CD4-positive, alpha-beta T cell treated with Interleukin-15 for 4 hours (primary cell): ENCODE data around the gene CECR2.
"Not testable (repeated sequence)": the region's sequence is repeated elsewhere in the genome, so short reads cannot be mapped to it uniquely, and the experiment has no call there.

Experiments
- DNase-seq: peaks from one replicate; pipeline ENCODE4 v3.0.0-alpha.2; 2020; ENCODE audit warnings: low spot score

CECR2 gene

GRCh38 chr22:17514084-17514483 is 144.8 kb downstream of the CECR2 start:
- DNase-seq, result no peak

- DNase-seq, result no peak
These were observed 149.1 kb downstream of the CECR2 start for GRCh38 chr22:17518406-17518805.

GRCh38 chr22:17521971-17522370 is 152.7 kb downstream of the CECR2 start:
- not testable (repeated sequence) for DNase-seq

GRCh38 chr22:17523925-17524324 is 154.7 kb downstream of the CECR2 start:
- DNase-seq, result no peak

DNA sequence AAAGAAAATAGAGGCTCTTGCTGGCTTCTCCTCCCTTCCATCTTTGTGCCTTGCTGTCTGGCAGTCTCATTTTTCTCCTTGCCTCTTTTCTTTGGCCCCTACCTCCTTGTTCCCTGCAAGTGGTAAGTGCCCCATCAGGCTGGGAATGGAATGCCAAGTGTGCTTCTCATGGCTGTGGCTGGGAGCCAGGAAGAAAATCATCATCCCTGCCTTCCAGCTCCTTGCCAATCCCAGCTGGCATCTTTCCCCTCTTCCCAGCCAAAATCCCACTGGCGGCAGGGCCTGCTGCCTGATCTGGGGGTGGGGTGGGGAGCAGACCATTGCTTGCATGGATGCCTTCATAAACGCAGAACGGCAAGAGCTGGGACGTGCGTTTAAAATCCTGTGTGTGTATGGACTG is 167.0 kb downstream of the CECR2 start:
- DNase-seq, result no peak

- DNase-seq, result no peak
These were observed 167.9 kb downstream of the CECR2 start for GRCh38 chr22:17537155-17537554.

DNA sequence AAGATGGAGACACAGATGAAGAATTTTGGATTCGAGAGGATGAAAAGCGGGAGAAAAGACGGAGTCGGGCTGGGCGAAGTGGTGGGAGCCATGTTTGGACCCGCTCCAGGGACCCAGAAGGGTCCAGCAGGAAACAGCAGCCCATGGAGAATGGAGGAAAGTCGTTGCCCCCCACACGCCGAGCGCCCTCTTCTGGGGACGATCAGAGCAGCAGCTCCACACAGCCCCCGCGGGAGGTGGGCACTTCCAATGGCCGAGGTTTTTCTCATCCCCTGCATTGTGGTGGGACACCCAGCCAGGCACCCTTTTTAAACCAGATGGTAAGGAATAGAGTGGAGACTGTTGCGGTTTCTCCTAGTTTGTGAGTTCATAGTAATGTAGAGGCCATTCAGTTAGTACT is 171.2 kb downstream of the CECR2 start:
- DNase-seq, result no peak

GRCh38 chr22:17541476-17541875 is 172.2 kb downstream of the CECR2 start:
- DNase-seq, result no peak

- no peak for DNase-seq
These were observed 173.2 kb downstream of the CECR2 start for GRCh38 chr22:17542452-17542851.

DNA sequence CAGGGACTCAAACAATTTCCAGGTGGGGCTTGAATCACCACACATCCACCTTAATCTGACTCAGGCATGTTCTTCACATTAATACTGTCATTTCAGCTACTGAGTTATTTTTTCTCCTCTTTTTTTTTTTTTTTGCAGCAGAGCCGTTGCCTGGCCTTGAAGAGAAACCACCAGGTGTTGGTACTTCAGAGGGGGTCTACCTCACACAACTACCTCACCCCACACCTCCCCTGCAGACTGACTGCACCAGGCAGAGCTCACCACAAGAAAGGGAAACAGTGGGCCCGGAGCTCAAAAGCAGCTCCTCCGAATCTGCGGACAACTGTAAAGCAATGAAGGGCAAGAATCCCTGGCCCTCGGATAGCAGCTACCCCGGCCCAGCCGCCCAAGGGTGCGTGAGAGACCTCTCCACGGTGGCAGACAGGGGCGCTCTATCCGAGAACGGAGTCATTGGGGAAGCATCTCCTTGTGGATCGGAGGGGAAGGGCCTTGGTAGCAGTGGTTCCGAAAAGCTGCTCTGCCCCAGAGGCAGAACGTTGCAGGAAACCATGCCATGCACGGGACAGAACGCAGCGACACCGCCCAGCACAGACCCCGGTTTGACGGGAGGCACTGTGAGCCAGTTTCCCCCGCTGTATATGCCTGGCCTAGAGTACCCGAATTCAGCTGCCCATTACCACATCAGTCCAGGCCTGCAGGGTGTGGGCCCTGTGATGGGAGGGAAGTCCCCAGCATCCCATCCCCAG is 178.9 kb downstream of the CECR2 start:
- no peak for DNase-seq

- DNase-seq, result no peak
These were observed 179.4 kb downstream of the CECR2 start for GRCh38 chr22:17548756-17549035.

GRCh38 chr22:17549183-17549582 is 179.9 kb downstream of the CECR2 start:
- DNase-seq, result no peak

- DNase-seq, result no peak
These were observed 180.4 kb downstream of the CECR2 start for GRCh38 chr22:17549655-17550054.

DNA sequence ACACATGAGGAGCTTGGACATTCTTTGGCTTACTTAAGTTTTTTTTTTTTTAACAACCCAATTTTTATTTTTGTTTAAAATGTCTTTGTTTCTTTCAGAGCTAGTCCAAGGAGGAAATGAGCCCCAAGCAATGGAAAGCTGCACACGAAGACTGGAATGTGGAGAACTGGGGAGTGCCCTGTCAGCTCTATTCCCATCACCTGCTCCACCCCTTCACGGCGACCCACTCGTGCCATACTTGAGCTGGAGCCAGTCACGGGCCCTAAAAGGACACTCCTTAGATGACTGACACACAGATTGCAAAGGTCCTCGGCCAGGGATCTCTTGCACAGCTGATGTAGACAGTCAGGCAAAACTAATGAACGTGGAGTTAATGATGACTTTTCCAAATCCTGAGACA is 183.5 kb downstream of the CECR2 start:
- DNase-seq, result no peak

GRCh38 chr22:17554814-17555213 is 185.6 kb downstream of the CECR2 start:
- DNase-seq, result no peak

- DNase-seq, result no peak
These were observed 189.9 kb downstream of the CECR2 start for GRCh38 chr22:17559188-17559587.

DNA sequence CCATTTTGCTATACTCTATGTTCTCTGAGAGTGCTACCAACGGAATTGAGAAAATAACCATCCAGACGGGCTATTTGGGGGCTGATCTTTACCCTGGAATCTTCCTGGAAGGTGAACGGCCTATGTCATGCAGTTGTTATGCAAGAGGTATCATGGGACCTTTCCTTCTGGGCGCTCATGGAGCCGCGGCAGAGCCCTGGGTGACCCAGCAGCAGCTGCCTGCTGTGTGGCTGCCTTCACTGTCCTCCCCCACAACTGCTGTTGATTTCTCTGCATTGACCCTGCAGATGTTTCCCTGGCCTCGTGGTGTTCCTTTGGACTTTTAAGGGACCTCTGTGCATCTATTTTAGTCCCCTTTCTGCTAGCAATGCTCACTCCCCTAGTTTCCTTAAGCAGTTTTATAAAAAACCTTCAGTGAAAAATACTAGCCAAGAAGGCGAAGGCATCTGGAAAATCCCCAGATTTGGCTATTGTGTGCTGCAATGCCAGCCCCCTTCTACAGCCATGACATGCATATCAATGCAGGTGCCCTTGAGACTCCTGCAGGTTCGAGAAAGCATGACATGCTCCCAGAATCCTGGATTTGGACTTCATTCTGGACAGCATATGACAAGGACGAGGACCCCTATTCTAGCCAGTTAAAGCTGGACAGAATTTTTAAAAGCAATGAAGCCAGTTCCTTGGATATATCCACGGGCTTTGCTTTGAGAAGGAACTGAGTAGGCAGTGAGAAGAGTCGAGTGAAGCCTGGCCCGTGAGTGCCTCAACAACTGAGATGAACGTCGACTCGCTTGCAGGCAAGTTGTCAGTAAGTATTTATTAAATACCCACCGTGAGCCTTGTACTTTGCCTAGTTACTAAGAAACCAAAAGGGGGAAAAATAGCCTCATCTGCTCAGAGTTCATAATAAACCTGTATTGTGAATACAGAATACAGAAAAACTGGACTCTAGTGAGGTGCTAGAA is 193.9 kb downstream of the CECR2 start, which contains the start of gene SLC25A18:
SLC25A18 (plus strand) TSS at position 593 of the 965 bp plus-strand sequence. CDS start 16,447 bp downstream, outside the sequence.
- DNase-seq, result no peak

- no peak for DNase-seq
These were observed 194.7 kb downstream of the CECR2 start for GRCh38 chr22:17563936-17564391.

DNA sequence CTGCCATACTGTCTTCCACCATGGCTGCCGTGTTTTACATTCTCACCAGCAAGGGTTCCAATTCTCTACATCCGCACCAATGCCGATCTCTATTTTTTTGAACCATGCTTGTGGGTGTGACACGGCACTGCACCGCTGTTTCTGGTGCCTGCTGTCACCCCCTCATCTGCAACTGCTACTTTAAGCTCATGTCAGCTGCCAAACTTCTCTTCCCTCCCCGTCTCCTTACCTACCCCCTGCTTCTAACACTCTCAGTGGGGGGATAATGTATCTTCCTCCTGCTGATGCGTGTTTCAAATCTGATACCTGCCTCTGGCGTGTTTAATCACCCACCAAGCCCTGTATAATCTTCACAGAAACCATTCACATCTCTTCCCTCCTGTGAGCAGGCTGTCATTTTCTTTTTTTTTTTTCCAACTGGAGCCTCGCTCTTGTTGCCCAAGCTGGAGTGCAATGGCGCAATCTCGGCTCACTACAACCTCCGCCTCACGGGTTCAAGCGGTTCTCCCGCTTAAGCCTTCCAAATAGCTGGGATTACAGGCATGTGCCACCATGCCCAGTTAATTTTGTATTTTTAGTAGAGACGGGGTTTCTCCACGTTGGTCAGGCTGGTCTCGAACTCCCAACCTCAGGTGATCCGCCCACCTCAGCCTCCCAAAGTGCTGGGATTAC is 196.9 kb downstream of the CECR2 start:
- DNase-seq, result not testable (repeated sequence)

DNA sequence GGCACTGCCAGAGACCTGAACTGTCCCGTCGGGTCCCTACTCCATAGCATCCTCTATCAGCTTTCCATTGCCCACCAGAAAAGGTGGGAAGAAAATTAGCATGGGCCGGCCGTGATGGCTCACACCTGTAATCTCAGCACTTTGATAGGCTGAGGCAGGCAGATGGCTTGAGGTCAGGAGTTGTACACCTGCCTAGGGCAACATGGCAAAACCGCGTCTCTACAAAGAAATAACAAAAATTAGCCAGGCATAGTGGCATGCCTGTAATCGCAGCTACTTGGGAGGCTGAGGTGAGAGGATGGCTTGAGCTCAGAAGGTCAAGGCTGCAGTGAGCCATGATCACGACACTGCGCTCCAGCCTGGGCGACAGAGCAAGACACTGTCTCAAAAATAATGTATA is 197.5 kb downstream of the CECR2 start:
- DNase-seq, result no peak

- DNase-seq, result no peak
These were observed 200.8 kb downstream of the CECR2 start for GRCh38 chr22:17569971-17570511.
